Stimulated activated effector memory CD8-positive, alpha-beta T cell treated with anti-CD3 and anti-CD28 coated beads, Interleukin-12 subunit alpha, Interleukin-12 subunit beta, amount 100 ng/mL, for 72 hours (primary cell): Measurements from ENCODE around the gene PCDHGA10.
"Not testable (repeated sequence)": the region's sequence is repeated elsewhere in the genome, so short reads cannot be mapped to it uniquely, and the experiment has no call there.

Source experiments
- ATAC-seq: fragments of 150-1000 bp; cut with Tn5 transposase; 2 replicates; pipeline ENCODE4 v1.10.0; 2021
- DNase-seq, 2 donors: peaks; one replicate each; pipeline ENCODE4 v3.0.0; 2021 to 2022; ENCODE audit warnings: low spot score in 2 of 2
- H3K27ac Mint-ChIP-seq: one replicate; pipeline ENCODE4 v1.8.0; 2022; ENCODE audit warnings: mild to moderate bottlenecking, mixed read lengths
- H3K36me3 Mint-ChIP-seq: one replicate; pipeline ENCODE4 v1.8.0; 2022; ENCODE audit warnings: mild to moderate bottlenecking, mixed read lengths
- H3K4me1 Mint-ChIP-seq: one replicate; pipeline ENCODE4 v1.8.0; 2022; ENCODE audit warnings: mixed read lengths
- H3K4me3 Mint-ChIP-seq: one replicate; pipeline ENCODE4 v1.8.0; 2022; ENCODE audit warnings: mild to moderate bottlenecking, mixed read lengths
- H3K9me3 Mint-ChIP-seq: one replicate; pipeline ENCODE4 v1.8.0; 2022; ENCODE audit warnings: mixed read lengths

PCDHGA10 gene

GRCh38 chr5:141387557-141388311, 25.1 kb upstream of the PCDHGA10 start, which contains the start of gene PCDHGB4:
PCDHGB4 (plus strand) TSS chr5:141387698; CDS start chr5:141387885, 187 bp downstream.
- not testable (repeated sequence) for H3K36me3 Mint-ChIP-seq, H3K27ac Mint-ChIP-seq, DNase-seq, H3K4me1 Mint-ChIP-seq, H3K4me3 Mint-ChIP-seq
- peaks cover 16% of the 10 kb centered on the region for H3K9me3 Mint-ChIP-seq
- ATAC-seq: peak; percentile 53

GRCh38 chr5:141388661-141389060, 24.1 kb upstream of the PCDHGA10 start:
- H3K4me3 Mint-ChIP-seq: no peak overlapping the region
- no peak overlapping the region for H3K27ac Mint-ChIP-seq

GRCh38 chr5:141389153-141390042, 23.4 kb upstream of the PCDHGA10 start:
- Mint-ChIP-seq H3K9me3 (peaks cover 16% of the 10 kb centered on the region), H3K4me1 (no peaks in the 10 kb centered on the region), H3K4me3 (no peak overlapping the region), H3K36me3 (peaks cover 5% of the 10 kb centered on the region), H3K27ac (no peak overlapping the region)
- ATAC-seq (no peak), DNase-seq (no peak)

More at GRCh38 chr5:141388661-141389060, 24.1 kb upstream of the PCDHGA10 start:
- peaks cover 13% of the 10 kb centered on the region for H3K9me3 Mint-ChIP-seq
- H3K36me3 Mint-ChIP-seq: no peaks in the 10 kb centered on the region
- H3K4me1 Mint-ChIP-seq: no peaks in the 10 kb centered on the region
- DNase-seq (no peak), ATAC-seq (no peak)

- Mint-ChIP-seq H3K4me1 (no peaks in the 10 kb centered on the region), H3K27ac (no peak within 1 kb of the TSS), H3K9me3 (peaks cover 16% of the 10 kb centered on the region), H3K4me3 (no peak within 1 kb of the TSS), H3K36me3 (peaks cover 5% of the 10 kb centered on the region)
- no peak for DNase-seq
- no peak for ATAC-seq
Measured at GRCh38 chr5:141392429-141393198, 20.2 kb upstream of the PCDHGA10 start, which contains the start of gene PCDHGA8. PCDHGA8 (plus strand) TSS chr5:141392633; CDS start chr5:141392814, 181 bp downstream.

GRCh38 chr5:141393267-141393666, 19.5 kb upstream of the PCDHGA10 start:
- no peak for DNase-seq
- Mint-ChIP-seq H3K4me3 (no peak overlapping the region), H3K9me3 (peaks cover 16% of the 10 kb centered on the region), H3K4me1 (no peaks in the 10 kb centered on the region), H3K27ac (no peak overlapping the region), H3K36me3 (peaks cover 5% of the 10 kb centered on the region)
- no peak for ATAC-seq

GRCh38 chr5:141394401-141395187, 18.2 kb upstream of the PCDHGA10 start:
- ATAC-seq, H3K27ac Mint-ChIP-seq, H3K4me3 Mint-ChIP-seq, DNase-seq, H3K4me1 Mint-ChIP-seq, H3K36me3 Mint-ChIP-seq: not testable (repeated sequence)
- H3K9me3 Mint-ChIP-seq: peaks cover 12% of the 10 kb centered on the region

- peak within 1 kb of the TSS; percentile 36 for H3K4me3 Mint-ChIP-seq
- not testable (repeated sequence) for DNase-seq, H3K9me3 Mint-ChIP-seq, H3K27ac Mint-ChIP-seq, H3K36me3 Mint-ChIP-seq, H3K4me1 Mint-ChIP-seq
- ATAC-seq: peak; percentile 78
Measured at GRCh38 chr5:141397756-141398551, 14.8 kb upstream of the PCDHGA10 start, which contains the start of gene PCDHGB5. PCDHGB5 (plus strand) TSS chr5:141397947; CDS start chr5:141398128, 181 bp downstream.

GRCh38 chr5:141398608-141399007, 14.2 kb upstream of the PCDHGA10 start:
- DNase-seq (no peak), ATAC-seq (no peak)
- no peak overlapping the region for H3K27ac Mint-ChIP-seq
- H3K4me1 Mint-ChIP-seq: no peaks in the 10 kb centered on the region
- H3K36me3 Mint-ChIP-seq: peaks cover 5% of the 10 kb centered on the region
- no peak overlapping the region for H3K4me3 Mint-ChIP-seq
- H3K9me3 Mint-ChIP-seq: peaks cover 7% of the 10 kb centered on the region

GRCh38 chr5:141399555-141400258, 13.1 kb upstream of the PCDHGA10 start:
- Mint-ChIP-seq H3K9me3 (peaks cover 6% of the 10 kb centered on the region), H3K36me3 (no peaks in the 10 kb centered on the region), H3K27ac (no peak overlapping the region), H3K4me3 (no peak overlapping the region), H3K4me1 (no peaks in the 10 kb centered on the region)
- no peak for ATAC-seq
- DNase-seq: no peak

GRCh38 chr5:141402553-141403243, 10.1 kb upstream of the PCDHGA10 start, which contains the start of gene PCDHGA9:
PCDHGA9 (plus strand) TSS chr5:141402778; CDS start chr5:141402953, 175 bp downstream.
- no peaks in the 10 kb centered on the region for H3K36me3 Mint-ChIP-seq
- H3K27ac Mint-ChIP-seq: no peak within 1 kb of the TSS
- H3K9me3 Mint-ChIP-seq: peaks cover 12% of the 10 kb centered on the region
- ATAC-seq (no peak), DNase-seq (no peak)
- peak within 1 kb of the TSS; percentile 15 for H3K4me3 Mint-ChIP-seq
- H3K4me1 Mint-ChIP-seq: no peaks in the 10 kb centered on the region

GRCh38 chr5:141403387-141403786, 9.4 kb upstream of the PCDHGA10 start:
- Mint-ChIP-seq H3K4me3 (no peak overlapping the region), H3K9me3 (peaks cover 12% of the 10 kb centered on the region), H3K4me1 (no peaks in the 10 kb centered on the region), H3K27ac (no peak overlapping the region), H3K36me3 (no peaks in the 10 kb centered on the region)
- DNase-seq (no peak), ATAC-seq (no peak)

- not testable (repeated sequence) for H3K4me1 Mint-ChIP-seq, DNase-seq, H3K36me3 Mint-ChIP-seq, H3K27ac Mint-ChIP-seq
- ATAC-seq: peak; percentile 54
- peaks cover 15% of the 10 kb centered on the region for H3K9me3 Mint-ChIP-seq
- H3K4me3 Mint-ChIP-seq: peak within 1 kb of the TSS; percentile 38
Measured at GRCh38 chr5:141407790-141408505, 4.8 kb upstream of the PCDHGA10 start, which contains the start of gene PCDHGB6. PCDHGB6 (plus strand) TSS chr5:141408021; CDS start chr5:141408203, 182 bp downstream.
